Glutamatergic neuron (in vitro differentiated cells): ENCODE results near the gene SRGAP1. TPM values are rescaled to one million over a fixed set of nuclear protein-coding genes. Genes with fewer than 3 reads are reported as not detected.

Source experiments
- DNase-seq: peaks from one replicate; pipeline ENCODE4 v3.0.0; 2022
- H3K27ac Mint-ChIP-seq: one replicate; pipeline ENCODE4 v1.8.0; 2020; ENCODE audit warnings: mild to moderate bottlenecking, mixed read lengths, inconsistent platforms; ENCODE audit not compliant: unreplicated experiment
- H3K27me3 Mint-ChIP-seq: one replicate; pipeline ENCODE4 v1.8.0; 2020; ENCODE audit warnings: mild to moderate bottlenecking, moderate library complexity, mixed read lengths, inconsistent platforms; ENCODE audit not compliant: unreplicated experiment
- H3K36me3 Mint-ChIP-seq: one replicate; pipeline ENCODE4 v1.8.0; 2020; ENCODE audit warnings: mild to moderate bottlenecking, mixed read lengths, inconsistent platforms; ENCODE audit not compliant: unreplicated experiment
- H3K4me1 Mint-ChIP-seq: one replicate; pipeline ENCODE4 v1.8.0; 2020; ENCODE audit warnings: mild to moderate bottlenecking, low read depth, mixed read lengths, inconsistent platforms; ENCODE audit not compliant: unreplicated experiment
- H3K4me3 Mint-ChIP-seq: one replicate; pipeline ENCODE4 v1.8.0; 2020; ENCODE audit warnings: mild to moderate bottlenecking, mixed read lengths, inconsistent platforms; ENCODE audit not compliant: unreplicated experiment
- H3K9me3 Mint-ChIP-seq: one replicate; pipeline ENCODE4 v1.8.0; 2020; ENCODE audit warnings: mild to moderate bottlenecking, moderate library complexity, mixed read lengths, inconsistent platforms; ENCODE audit not compliant: unreplicated experiment
- total RNA-seq: library from RNA; stranded (reverse); fragmentation: NEBNext Ultra II Directional; extraction: Animal tissue kit (Norgen Biotek cat#: 25700); gene quantifications from one replicate; pipeline ENCODE4 v1.2.1, GENCODE V29; 2021; ENCODE audit not compliant: unreplicated experiment
- TF ChIP-seq, protein P1 (sequence below): fragments of 200-600 bp; sonication (generic); IDR thresholded peaks from one replicate; pipeline ENCODE4 v1.5.0; 2021; ENCODE audit not compliant: partially characterized antibody, unreplicated experiment

SRGAP1 gene
- total RNA-seq, 1 donor from 2014 or later, result 52.0 TPM

DNA sequence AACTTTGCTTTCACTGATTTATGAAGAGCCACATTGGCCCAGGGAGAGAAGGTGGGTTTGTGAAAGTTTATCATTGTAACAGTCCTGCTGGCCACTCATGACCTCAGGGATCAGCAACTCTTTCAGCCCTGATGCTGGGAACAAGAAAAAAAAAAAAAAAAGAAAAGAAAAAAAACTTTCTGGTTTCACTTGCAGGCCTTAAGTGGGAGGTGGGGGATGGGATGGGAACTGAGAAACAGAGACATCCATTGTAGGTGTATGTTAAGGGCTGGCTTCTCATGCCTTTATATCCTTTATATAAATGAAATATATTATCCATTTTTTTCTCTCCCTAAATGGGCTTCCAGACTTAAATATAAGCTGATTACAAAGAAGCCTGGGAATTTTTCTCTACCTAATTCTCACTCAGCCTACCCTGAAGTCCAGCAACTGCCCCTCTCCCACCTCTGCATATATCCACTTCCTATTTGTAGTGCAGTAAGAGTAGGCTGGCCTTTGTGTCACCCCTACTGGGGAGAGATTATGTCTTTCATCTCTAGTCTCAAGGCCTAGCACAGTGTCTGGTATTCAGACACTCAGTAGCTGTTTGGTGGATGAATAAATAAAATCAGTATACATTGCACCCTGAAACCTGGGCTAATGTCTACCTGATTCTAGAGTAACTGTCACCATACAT lies 190.5 kb downstream of the SRGAP1 start:
- Mint-ChIP-seq H3K4me1 (peaks cover 6% of the 10 kb centered on the region), H3K36me3 (no peaks in the 10 kb centered on the region), H3K4me3 (no peak overlapping the region), H3K9me3 (no peaks in the 10 kb centered on the region), H3K27ac (no peak overlapping the region), H3K27me3 (no peaks in the 10 kb centered on the region)
- TF ChIP-seq, protein P1, sequence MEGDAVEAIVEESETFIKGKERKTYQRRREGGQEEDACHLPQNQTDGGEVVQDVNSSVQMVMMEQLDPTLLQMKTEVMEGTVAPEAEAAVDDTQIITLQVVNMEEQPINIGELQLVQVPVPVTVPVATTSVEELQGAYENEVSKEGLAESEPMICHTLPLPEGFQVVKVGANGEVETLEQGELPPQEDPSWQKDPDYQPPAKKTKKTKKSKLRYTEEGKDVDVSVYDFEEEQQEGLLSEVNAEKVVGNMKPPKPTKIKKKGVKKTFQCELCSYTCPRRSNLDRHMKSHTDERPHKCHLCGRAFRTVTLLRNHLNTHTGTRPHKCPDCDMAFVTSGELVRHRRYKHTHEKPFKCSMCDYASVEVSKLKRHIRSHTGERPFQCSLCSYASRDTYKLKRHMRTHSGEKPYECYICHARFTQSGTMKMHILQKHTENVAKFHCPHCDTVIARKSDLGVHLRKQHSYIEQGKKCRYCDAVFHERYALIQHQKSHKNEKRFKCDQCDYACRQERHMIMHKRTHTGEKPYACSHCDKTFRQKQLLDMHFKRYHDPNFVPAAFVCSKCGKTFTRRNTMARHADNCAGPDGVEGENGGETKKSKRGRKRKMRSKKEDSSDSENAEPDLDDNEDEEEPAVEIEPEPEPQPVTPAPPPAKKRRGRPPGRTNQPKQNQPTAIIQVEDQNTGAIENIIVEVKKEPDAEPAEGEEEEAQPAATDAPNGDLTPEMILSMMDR, result no peak
- no peak for DNase-seq

DNA sequence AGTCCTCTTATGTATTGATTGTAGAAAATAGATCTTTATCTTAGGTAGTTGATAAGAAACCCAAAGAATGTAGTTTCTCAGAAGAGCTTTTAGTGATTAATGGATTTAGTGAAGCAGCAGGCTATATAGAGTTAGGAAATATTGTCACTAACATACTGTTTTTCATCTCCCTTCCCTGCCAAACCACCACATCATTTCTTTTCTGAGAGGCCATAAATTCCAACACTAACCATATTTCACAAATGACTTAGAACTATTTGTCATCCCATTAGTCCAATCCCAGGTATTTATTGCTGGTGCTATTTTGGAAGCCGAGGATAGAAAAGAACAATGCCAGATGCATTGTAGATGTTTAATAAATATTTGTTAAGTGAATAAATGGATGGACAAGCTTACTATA lies 191.9 kb downstream of the SRGAP1 start:
- Mint-ChIP-seq H3K4me1 (peaks cover 6% of the 10 kb centered on the region), H3K4me3 (no peak overlapping the region), H3K9me3 (no peaks in the 10 kb centered on the region), H3K27me3 (no peaks in the 10 kb centered on the region), H3K27ac (no peak overlapping the region), H3K36me3 (no peaks in the 10 kb centered on the region)
- TF ChIP-seq, protein P1, result no peak
- DNase-seq, result no peak

DNA sequence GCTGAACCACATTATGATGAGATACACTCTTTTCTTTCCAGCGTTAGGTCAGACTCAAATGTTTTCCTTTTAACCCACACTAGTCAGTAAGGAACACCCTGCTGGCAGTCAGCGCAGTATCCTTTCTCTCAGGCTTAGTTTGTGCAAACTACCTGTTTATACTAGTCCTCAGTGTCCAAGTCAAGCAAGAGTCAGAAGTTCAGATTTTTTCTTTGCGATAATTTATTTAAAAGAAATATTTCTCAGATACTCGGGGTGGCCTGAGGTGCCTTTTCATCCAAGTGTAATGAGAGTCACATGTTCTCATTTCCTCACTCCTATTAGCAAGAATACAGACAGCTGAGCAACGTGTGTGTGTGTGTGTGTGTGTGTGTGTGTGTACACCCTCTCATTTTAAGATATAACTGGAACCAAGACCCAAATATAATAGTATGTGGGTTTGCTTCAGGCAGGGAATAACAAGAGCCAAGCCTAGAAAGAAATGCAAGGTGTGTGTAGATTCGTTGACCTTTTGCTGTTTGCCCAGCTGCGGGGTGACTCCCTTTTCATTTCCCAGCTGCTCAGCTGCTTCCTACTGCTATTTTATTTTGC lies 194.9 kb downstream of the SRGAP1 start:
- Mint-ChIP-seq H3K4me3 (no peak overlapping the region), H3K27ac (peak overlapping the region; percentile 36), H3K36me3 (no peaks in the 10 kb centered on the region), H3K27me3 (peaks cover 3% of the 10 kb centered on the region), H3K9me3 (no peaks in the 10 kb centered on the region), H3K4me1 (peaks cover 6% of the 10 kb centered on the region)
- no peak for DNase-seq
- TF ChIP-seq, protein P1, result no peak

DNA sequence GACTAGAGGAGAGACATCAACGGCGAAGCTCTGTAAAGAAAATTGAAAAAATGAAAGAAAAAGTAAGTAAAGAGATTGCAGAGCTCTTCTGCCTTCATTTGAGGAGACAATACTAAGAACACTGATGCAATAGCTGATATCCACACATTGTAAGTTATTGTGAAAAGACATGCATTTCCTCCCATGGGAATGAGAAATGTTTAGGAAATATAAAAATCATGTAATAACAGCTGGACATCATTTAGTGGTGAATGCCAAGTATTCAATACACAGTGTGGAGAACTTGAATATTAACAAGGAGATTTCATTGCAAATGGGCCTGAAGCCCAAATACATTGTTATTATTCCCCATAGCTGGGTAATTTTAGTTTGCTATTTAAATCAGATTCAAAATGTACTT lies 198.4 kb downstream of the SRGAP1 start:
- H3K9me3 Mint-ChIP-seq, result no peaks in the 10 kb centered on the region
- peaks cover 6% of the 10 kb centered on the region for H3K4me1 Mint-ChIP-seq
- no peak overlapping the region for H3K4me3 Mint-ChIP-seq
- no peaks in the 10 kb centered on the region for H3K36me3 Mint-ChIP-seq
- H3K27me3 Mint-ChIP-seq, result peaks cover 3% of the 10 kb centered on the region
- TF ChIP-seq, protein P1, result no peak
- H3K27ac Mint-ChIP-seq, result no peak overlapping the region
- DNase-seq, result no peak

DNA sequence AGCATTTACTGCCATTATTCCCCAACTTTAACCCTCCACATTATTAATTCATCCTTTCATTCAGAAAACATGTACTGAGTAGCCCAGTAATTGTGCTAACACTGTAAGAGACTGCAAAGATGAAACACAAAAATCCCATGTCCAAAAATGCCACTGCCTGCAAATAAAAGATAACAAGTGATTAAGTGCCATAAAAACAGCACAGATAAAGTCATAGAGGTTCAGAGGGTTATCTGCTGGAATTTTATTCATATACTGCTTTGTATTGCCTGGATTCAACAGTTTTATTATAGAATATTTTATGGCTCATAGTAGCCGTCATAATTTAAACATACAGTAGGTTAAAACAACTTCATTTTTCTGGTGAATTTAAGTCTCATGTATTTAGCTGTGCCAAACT lies 199.7 kb downstream of the SRGAP1 start:
- H3K27me3 Mint-ChIP-seq, result peaks cover 3% of the 10 kb centered on the region
- no peaks in the 10 kb centered on the region for H3K9me3 Mint-ChIP-seq
- DNase-seq, result no peak
- peaks cover 4% of the 10 kb centered on the region for H3K4me1 Mint-ChIP-seq
- TF ChIP-seq, protein P1, result no peak
- H3K27ac Mint-ChIP-seq, result no peak overlapping the region
- H3K4me3 Mint-ChIP-seq, result no peak overlapping the region
- no peaks in the 10 kb centered on the region for H3K36me3 Mint-ChIP-seq
